Transverse colon (tissue), 4 donors: ENCODE measurements around the gene FSTL1. TPM values are rescaled to one million over a fixed set of nuclear protein-coding genes. Genes with fewer than 3 reads are reported as not detected.

ENCODE experiments used
- DNase-seq: peaks from one replicate; pipeline ENCODE4 v3.0.0-alpha.2; 2019
- H3K27ac ChIP-seq, 4 donors: fragments of 200-600 bp; sonication (generic); 2 replicates each; pipeline ENCODE4 v1.5.1; 2016 to 2018; ENCODE audit warnings: inconsistent platforms in 4 of 4
- H3K27me3 ChIP-seq: fragments of 200-600 bp; sonication (generic); 2 replicates; pipeline ENCODE4 v1.5.1; 2017; ENCODE audit warnings: inconsistent platforms
- H3K36me3 ChIP-seq, 4 donors: fragments of 200-600 bp; sonication (generic); 2 replicates each; pipeline ENCODE4 v1.5.1; 2017 to 2019; ENCODE audit warnings: inconsistent platforms in 4 of 4
- H3K4me1 ChIP-seq, 4 donors: fragments of 200-600 bp; sonication (generic); 2 replicates each; pipeline ENCODE4 v1.5.1; 2017 to 2020; ENCODE audit warnings: inconsistent platforms in 4 of 4
- H3K4me3 ChIP-seq, 4 donors: fragments of 200-600 bp; sonication (generic); 1 replicate in 1 of 4; 2 replicates in 3 of 4; pipeline versions ENCODE4 v1.5.1 to v1.6.1; 2017 to 2019; ENCODE audit warnings: inconsistent platforms in 4 of 4
- H3K9me3 ChIP-seq, 2 donors: fragments of 200-600 bp; sonication (generic); 2 replicates each; pipeline ENCODE4 v1.5.1; 2017 to 2019; ENCODE audit warnings: inconsistent platforms in 2 of 2
- EP300 ChIP-seq: sonication (generic); formaldehyde crosslinking; IDR thresholded peaks from one replicate; pipeline ENCODE4 v1.6.1; 2017; ENCODE audit warnings: antibody characterized with exemption, low read depth
- POLR2A ChIP-seq: fragments of 450-650 bp; IDR thresholded peaks from one replicate; pipeline ENCODE4 v1.6.1; 2016; ENCODE audit warnings: antibody characterized with exemption, mild to moderate bottlenecking, moderate library complexity
- POLR2AphosphoS5 ChIP-seq, 3 donors: sonication (generic); formaldehyde crosslinking; IDR thresholded peaks; one replicate each; pipeline ENCODE4 v1.6.1; 2016; ENCODE audit warnings: antibody characterized with exemption in 3 of 3
- WGBS, 2 donors: methylation state at CpG; one replicate each; pipeline ENCODE4 v1.1.5; 2018; ENCODE audit warnings: low coverage in 1 of 2; 5-methylcytosine and 5-hydroxymethylcytosine counted together
- in situ Hi-C, 4 donors: fragments of 200-750 bp; cut with MboI; loops; one replicate each; pipeline versions ENCODE4 v1.15.0 to v1.15.1; 2017; ENCODE audit warnings: low sequenced_read_pairs in 3 of 4, low pct_ligation_motif_present in 1 of 4, low pct_unique_long_range_greater_than_20kb in 1 of 4
- intact Hi-C: fragments of 100-400 bp; cut with DNase I; formaldehyde crosslinking; loops from one replicate; pipeline ENCODE4 v1.15.1; 2023; ENCODE audit warnings: low total_unique reads
- total RNA-seq, 4 donors: library from RNA; depleted of rRNA; stranded (reverse); fragments of >200 nt; gene quantifications; one replicate each; pipeline ENCODE4 v1.1.0, GENCODE V29; 2016
- TF ChIP-seq, protein P1 (sequence below), 5 experiments: fragments of 200-600 bp in 3 of 5; fragments of 450-650 bp in 2 of 5; sonication (generic) in 3 of 5; IDR thresholded peaks; 1 replicate in 2 of 5; 2 replicates in 3 of 5; pipeline ENCODE4 v1.5.1; 2016 to 2017; ENCODE audit warnings: antibody characterized with exemption in 5 of 5, inconsistent platforms in 3 of 5, mild to moderate bottlenecking in 2 of 5, moderate library complexity in 1 of 5

Gene FSTL1
- total RNA-seq, 4 donors from 2014 or later, result 81.2 to 106 (median 91.8) TPM

DNA sequence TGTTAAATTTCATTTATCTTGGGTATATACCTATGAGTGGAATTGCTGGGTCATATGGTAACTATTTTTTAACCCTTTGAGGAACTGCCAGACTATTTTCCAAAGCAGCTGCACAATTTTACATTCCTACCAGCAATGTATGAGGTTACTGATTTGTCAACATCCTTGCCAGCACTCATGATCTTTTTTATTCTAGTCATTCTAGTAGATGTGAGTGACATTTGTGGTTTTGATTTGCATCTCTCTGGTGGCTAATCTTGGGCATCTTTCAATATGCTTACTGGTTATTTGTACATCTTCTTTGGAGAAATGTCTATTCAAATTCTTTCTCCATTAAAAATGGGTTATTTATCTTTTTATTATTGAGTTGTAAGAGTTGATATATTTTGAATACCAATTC, 80.3 kb downstream of the FSTL1 start:
- no peaks in the 10 kb centered on the region for H3K36me3 ChIP-seq
- TF ChIP-seq EP300, result no peak
- no peak for TF ChIP-seq POLR2AphosphoS5 (IDR thresholded peaks at IDR 0.05)
- TF ChIP-seq, protein P1, sequence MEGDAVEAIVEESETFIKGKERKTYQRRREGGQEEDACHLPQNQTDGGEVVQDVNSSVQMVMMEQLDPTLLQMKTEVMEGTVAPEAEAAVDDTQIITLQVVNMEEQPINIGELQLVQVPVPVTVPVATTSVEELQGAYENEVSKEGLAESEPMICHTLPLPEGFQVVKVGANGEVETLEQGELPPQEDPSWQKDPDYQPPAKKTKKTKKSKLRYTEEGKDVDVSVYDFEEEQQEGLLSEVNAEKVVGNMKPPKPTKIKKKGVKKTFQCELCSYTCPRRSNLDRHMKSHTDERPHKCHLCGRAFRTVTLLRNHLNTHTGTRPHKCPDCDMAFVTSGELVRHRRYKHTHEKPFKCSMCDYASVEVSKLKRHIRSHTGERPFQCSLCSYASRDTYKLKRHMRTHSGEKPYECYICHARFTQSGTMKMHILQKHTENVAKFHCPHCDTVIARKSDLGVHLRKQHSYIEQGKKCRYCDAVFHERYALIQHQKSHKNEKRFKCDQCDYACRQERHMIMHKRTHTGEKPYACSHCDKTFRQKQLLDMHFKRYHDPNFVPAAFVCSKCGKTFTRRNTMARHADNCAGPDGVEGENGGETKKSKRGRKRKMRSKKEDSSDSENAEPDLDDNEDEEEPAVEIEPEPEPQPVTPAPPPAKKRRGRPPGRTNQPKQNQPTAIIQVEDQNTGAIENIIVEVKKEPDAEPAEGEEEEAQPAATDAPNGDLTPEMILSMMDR (IDR thresholded peaks at IDR 0.05), result no peak
- TF ChIP-seq POLR2A, result no peak
- H3K27ac ChIP-seq, result no peak overlapping the region
- H3K4me1 ChIP-seq, result no peaks in the 10 kb centered on the region
- H3K27me3 ChIP-seq, result no peaks in the 10 kb centered on the region
- in situ Hi-C loops (loop anchor here in 1 of 4 donors (25.0 kb wide), 1 partner anchor 883 kb away; the partner anchor contains the start of gene TIMMDC1), intact Hi-C loops (no loop called here)
- DNase-seq, result no peak
- no peak overlapping the region for H3K4me3 ChIP-seq
- no peaks in the 10 kb centered on the region for H3K9me3 ChIP-seq

DNA sequence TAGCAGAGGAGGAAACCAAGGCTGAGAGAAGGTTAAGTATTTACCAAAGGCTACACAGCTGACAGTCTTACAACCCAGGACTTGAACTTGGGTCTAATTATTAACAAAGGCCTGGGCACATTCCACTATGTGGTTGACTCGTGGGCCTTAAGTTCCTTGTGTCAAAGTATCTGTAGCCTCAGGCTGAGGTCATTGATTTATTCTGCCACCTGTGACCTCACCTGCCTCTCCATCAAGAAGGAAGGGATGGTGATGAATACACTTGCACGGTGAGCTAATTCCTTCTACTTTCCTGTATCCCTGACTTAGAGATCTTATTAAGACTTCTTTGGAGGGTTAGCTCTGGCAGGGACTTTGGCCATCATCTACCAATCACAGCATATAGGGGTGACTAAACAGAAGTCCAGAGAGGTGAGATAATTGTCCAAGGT, 81.7 kb downstream of the FSTL1 start:
- no peaks in the 10 kb centered on the region for H3K36me3 ChIP-seq
- H3K4me1 ChIP-seq, result no peaks in the 10 kb centered on the region
- DNase-seq, result no peak
- no peak overlapping the region for H3K27ac ChIP-seq
- no peaks in the 10 kb centered on the region for H3K27me3 ChIP-seq
- no peak overlapping the region for H3K4me3 ChIP-seq
- in situ Hi-C loops, result loop anchor here in 1 of 4 donors (25.0 kb wide), 1 partner anchor 882 kb away; the partner anchor contains the start of gene TIMMDC1
- intact Hi-C loops, result no loop called here
- no peaks in the 10 kb centered on the region for H3K9me3 ChIP-seq
- TF ChIP-seq POLR2A (no peak), EP300 (no peak), POLR2AphosphoS5 (IDR thresholded peaks at IDR 0.05) (no peak)
- TF ChIP-seq, protein P1 (IDR thresholded peaks at IDR 0.05), result no peak
- 59 to 67% methylated on average over 1 to 2 of the region's 2 CpGs for WGBS, 2 donors

- TF ChIP-seq POLR2AphosphoS5 (IDR thresholded peaks at IDR 0.05) (no peak), EP300 (no peak), POLR2A (no peak)
- TF ChIP-seq, protein P1 (IDR thresholded peaks at IDR 0.05), result no peak
- WGBS, 2 donors, result 81 to 90% methylated on average over 3 of the region's 3 CpGs
- Histone ChIP-seq H3K36me3 (no peaks in the 10 kb centered on the region), H3K27ac (no peak overlapping the region), H3K4me3 (no peak overlapping the region), H3K27me3 (no peaks in the 10 kb centered on the region), H3K9me3 (no peaks in the 10 kb centered on the region), H3K4me1 (no peaks in the 10 kb centered on the region)
- DNase-seq, result no peak
- intact Hi-C loops (no loop called here), in situ Hi-C loops (loop anchor here in 1 of 4 donors (25.0 kb wide), 1 partner anchor 881 kb away; the partner anchor contains the start of gene TIMMDC1)
Observed at GRCh38 chr3:120368172-120368571, 82.6 kb downstream of the FSTL1 start.

- no peak overlapping the region for H3K27ac ChIP-seq
- H3K27me3 ChIP-seq, result no peaks in the 10 kb centered on the region
- H3K4me3 ChIP-seq, result no peak overlapping the region
- in situ Hi-C loops, result loop anchor here in 1 of 4 donors (25.0 kb wide), 1 partner anchor 878 kb away; the partner anchor contains the start of gene TIMMDC1
- no peaks in the 10 kb centered on the region for H3K4me1 ChIP-seq
- no peaks in the 10 kb centered on the region for H3K9me3 ChIP-seq
- intact Hi-C loops, result no loop called here
- WGBS, 2 donors, result 10 to 32% methylated on average over 1 of the region's 1 CpG
- H3K36me3 ChIP-seq, result no peaks in the 10 kb centered on the region
- DNase-seq, result no peak
- TF ChIP-seq, protein P1 (IDR thresholded peaks at IDR 0.05), result no peak
- no peak for TF ChIP-seq POLR2AphosphoS5 (IDR thresholded peaks at IDR 0.05)
- no peak for TF ChIP-seq POLR2A
- TF ChIP-seq EP300, result no peak
Observed at GRCh38 chr3:120364821-120365220, 86.0 kb downstream of the FSTL1 start.
